ENCODE measurements around the gene NCAM2.

NCAM2 gene

DNA sequence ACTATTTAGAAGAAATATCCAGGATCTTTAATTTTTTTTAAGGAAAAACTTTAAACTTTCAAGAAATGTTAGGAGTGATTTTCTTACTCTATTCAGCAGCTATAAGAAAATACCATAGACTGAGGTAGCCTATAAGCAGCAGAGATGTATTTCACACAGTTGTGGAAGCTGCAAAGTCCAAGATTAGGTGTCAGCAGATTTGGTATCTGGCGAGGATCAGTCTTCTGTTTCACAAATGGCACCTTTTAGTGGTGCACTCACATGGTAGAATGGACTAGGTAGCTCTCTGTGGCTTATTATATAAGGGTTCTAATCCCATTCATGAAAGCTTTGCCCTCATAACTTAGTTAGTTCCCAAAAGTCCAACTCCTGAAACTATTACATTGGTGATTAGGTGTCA lies 207.4 kb downstream of the NCAM2 start:
- no peak overlapping the region for H3K27ac ChIP-seq (ENCODE audit: low read depth, low read length)
- H3K36me3 ChIP-seq (ENCODE audit: insufficient read depth, low read length): no peaks in the 10 kb centered on the region
- H2AFZ ChIP-seq (ENCODE audit: low read length, unreplicated experiment): no peak overlapping the region
- no peaks in the 10 kb centered on the region for H3K79me2 ChIP-seq (ENCODE audit: control insufficient read depth, insufficient read depth, low read length, unreplicated experiment)
- H3K4me1 ChIP-seq (ENCODE audit: control insufficient read depth, insufficient read depth, low read length, unreplicated experiment): peaks cover 8% of the 10 kb centered on the region
- H3K27me3 ChIP-seq (ENCODE audit: insufficient read depth, low read length): no peaks in the 10 kb centered on the region
- no peak overlapping the region for H3K4me3 ChIP-seq (ENCODE audit: low read depth, low read length)

- H3K27me3 ChIP-seq (ENCODE audit: insufficient read depth, low read length): no peaks in the 10 kb centered on the region
- H2AFZ ChIP-seq (ENCODE audit: low read length, unreplicated experiment): no peak overlapping the region
- H3K4me1 ChIP-seq (ENCODE audit: control insufficient read depth, insufficient read depth, low read length, unreplicated experiment): no peaks in the 10 kb centered on the region
- no peaks in the 10 kb centered on the region for H3K79me2 ChIP-seq (ENCODE audit: control insufficient read depth, insufficient read depth, low read length, unreplicated experiment)
- H3K4me3 ChIP-seq (ENCODE audit: low read depth, low read length): no peak overlapping the region
- H3K27ac ChIP-seq (ENCODE audit: low read depth, low read length): no peak overlapping the region
- H3K36me3 ChIP-seq (ENCODE audit: insufficient read depth, low read length): no peaks in the 10 kb centered on the region
These were observed 212.3 kb downstream of the NCAM2 start for GRCh38 chr21:21210552-21210951.

DNA sequence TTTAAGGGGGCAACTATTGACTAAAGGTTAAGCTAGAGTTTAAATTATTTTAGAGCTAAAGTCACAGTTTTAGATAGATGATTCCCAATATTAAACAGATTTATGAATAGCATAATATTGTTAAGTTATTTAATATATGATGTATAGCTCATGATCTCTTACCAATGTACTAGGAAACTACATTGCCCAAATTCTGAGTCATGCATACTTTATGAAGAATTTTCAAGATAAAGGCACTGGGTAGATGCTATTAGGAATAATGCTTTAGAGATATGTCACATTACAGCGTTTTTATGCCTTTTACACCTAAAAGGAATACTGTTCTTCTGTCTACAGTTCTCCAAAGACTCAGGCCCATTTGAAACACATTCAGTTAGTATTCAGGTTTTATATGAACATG lies 215.1 kb downstream of the NCAM2 start:
- H3K4me1 ChIP-seq (ENCODE audit: control insufficient read depth, insufficient read depth, low read length, unreplicated experiment): no peaks in the 10 kb centered on the region
- no peak overlapping the region for H2AFZ ChIP-seq (ENCODE audit: low read length, unreplicated experiment)
- no peaks in the 10 kb centered on the region for H3K36me3 ChIP-seq (ENCODE audit: insufficient read depth, low read length)
- H3K27ac ChIP-seq (ENCODE audit: low read depth, low read length): no peak overlapping the region
- no peak overlapping the region for H3K4me3 ChIP-seq (ENCODE audit: low read depth, low read length)
- no peaks in the 10 kb centered on the region for H3K27me3 ChIP-seq (ENCODE audit: insufficient read depth, low read length)
- no peaks in the 10 kb centered on the region for H3K79me2 ChIP-seq (ENCODE audit: control insufficient read depth, insufficient read depth, low read length, unreplicated experiment)

GRCh38 chr21:21216047-21216446 lies 217.8 kb downstream of the NCAM2 start:
- Histone ChIP-seq H3K79me2 (ENCODE audit: control insufficient read depth, insufficient read depth, low read length, unreplicated experiment) (no peaks in the 10 kb centered on the region), H3K4me1 (ENCODE audit: control insufficient read depth, insufficient read depth, low read length, unreplicated experiment) (no peaks in the 10 kb centered on the region), H3K27ac (ENCODE audit: low read depth, low read length) (no peak overlapping the region), H2AFZ (ENCODE audit: low read length, unreplicated experiment) (no peak overlapping the region), H3K27me3 (ENCODE audit: insufficient read depth, low read length) (no peaks in the 10 kb centered on the region), H3K36me3 (ENCODE audit: insufficient read depth, low read length) (no peaks in the 10 kb centered on the region), H3K4me3 (ENCODE audit: low read depth, low read length) (no peak overlapping the region)

DNA sequence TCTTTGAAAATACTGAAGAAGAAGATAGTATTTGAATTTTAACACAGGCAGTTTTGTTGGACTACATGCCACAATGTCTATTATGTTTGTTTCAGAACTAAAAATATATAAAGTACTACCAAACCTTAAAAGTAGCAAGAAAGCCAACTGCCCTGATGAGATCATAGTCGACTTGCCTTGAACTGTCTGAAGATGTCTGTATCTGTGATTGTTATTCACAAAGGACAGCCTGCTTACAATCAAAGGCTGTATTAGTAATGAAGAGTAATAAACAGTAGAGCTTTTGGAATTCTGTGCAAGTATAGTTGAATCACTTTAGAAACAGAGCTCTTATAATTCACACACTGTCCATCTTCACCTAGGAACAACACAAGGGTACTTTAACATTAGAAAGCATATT lies 228.3 kb downstream of the NCAM2 start:
- H3K4me3 ChIP-seq (ENCODE audit: low read depth, low read length): no peak overlapping the region
- no peaks in the 10 kb centered on the region for H3K27me3 ChIP-seq (ENCODE audit: insufficient read depth, low read length)

DNA sequence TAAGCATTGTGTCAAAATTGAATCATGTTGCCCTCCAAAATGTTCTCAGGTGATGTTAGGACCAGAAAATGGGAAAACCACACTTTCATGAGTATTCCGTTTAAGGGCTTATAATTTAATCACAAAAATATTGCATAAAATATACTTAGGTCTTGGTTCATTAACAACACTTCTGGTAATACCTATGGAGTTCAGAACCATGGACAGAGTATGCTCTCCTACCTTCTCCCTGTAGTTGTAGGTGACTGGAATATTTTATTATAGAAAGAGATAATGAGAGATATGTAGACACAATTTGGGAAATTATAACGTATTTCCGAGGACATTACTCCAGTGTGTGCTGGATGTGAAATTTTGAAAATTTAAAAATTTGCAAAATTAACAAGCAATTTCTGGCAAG lies 232.5 kb downstream of the NCAM2 start:
- Histone ChIP-seq H3K36me3 (ENCODE audit: insufficient read depth, low read length) (no peaks in the 10 kb centered on the region), H3K27me3 (ENCODE audit: insufficient read depth, low read length) (no peaks in the 10 kb centered on the region), H3K79me2 (ENCODE audit: control insufficient read depth, insufficient read depth, low read length, unreplicated experiment) (no peaks in the 10 kb centered on the region), H3K4me3 (ENCODE audit: low read depth, low read length) (no peak overlapping the region), H3K4me1 (ENCODE audit: control insufficient read depth, insufficient read depth, low read length, unreplicated experiment) (no peaks in the 10 kb centered on the region), H3K27ac (ENCODE audit: low read depth, low read length) (no peak overlapping the region), H2AFZ (ENCODE audit: low read length, unreplicated experiment) (no peak overlapping the region)

More for the DNA sequence above, 228.3 kb downstream of the NCAM2 start:
- no peaks in the 10 kb centered on the region for H3K79me2 ChIP-seq (ENCODE audit: control insufficient read depth, insufficient read depth, low read length, unreplicated experiment)
- H2AFZ ChIP-seq (ENCODE audit: low read length, unreplicated experiment): no peak overlapping the region
- H3K36me3 ChIP-seq (ENCODE audit: insufficient read depth, low read length): no peaks in the 10 kb centered on the region
- H3K4me1 ChIP-seq (ENCODE audit: control insufficient read depth, insufficient read depth, low read length, unreplicated experiment): no peaks in the 10 kb centered on the region
- H3K27ac ChIP-seq (ENCODE audit: low read depth, low read length): no peak overlapping the region

- H3K4me1 ChIP-seq (ENCODE audit: control insufficient read depth, insufficient read depth, low read length, unreplicated experiment): no peaks in the 10 kb centered on the region
- no peaks in the 10 kb centered on the region for H3K27me3 ChIP-seq (ENCODE audit: insufficient read depth, low read length)
- H3K79me2 ChIP-seq (ENCODE audit: control insufficient read depth, insufficient read depth, low read length, unreplicated experiment): no peaks in the 10 kb centered on the region
- H2AFZ ChIP-seq (ENCODE audit: low read length, unreplicated experiment): no peak overlapping the region
- H3K27ac ChIP-seq (ENCODE audit: low read depth, low read length): no peak overlapping the region
- no peaks in the 10 kb centered on the region for H3K36me3 ChIP-seq (ENCODE audit: insufficient read depth, low read length)
- H3K4me3 ChIP-seq (ENCODE audit: low read depth, low read length): no peak overlapping the region
These were observed 233.7 kb downstream of the NCAM2 start for GRCh38 chr21:21231913-21232312.

DNA sequence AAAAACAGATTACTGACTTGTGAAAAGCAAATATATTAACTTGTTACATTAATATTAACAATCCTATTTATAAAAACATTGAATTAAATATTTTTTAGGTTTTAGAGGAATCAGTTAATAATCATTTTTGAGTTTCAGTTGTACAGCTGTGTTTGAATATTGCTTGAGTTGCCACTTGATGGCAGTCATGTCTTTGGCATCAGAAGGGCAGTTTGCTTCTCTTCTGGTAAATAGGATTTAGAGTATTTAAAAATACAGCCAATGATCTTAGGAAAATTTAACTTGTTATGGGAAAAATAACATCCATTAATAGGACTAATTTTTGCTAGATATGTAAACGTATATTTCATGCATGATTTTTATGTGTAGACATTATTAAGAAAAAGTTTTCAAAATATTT lies 234.1 kb downstream of the NCAM2 start:
- Histone ChIP-seq H2AFZ (ENCODE audit: low read length, unreplicated experiment) (no peak overlapping the region), H3K4me1 (ENCODE audit: control insufficient read depth, insufficient read depth, low read length, unreplicated experiment) (no peaks in the 10 kb centered on the region), H3K27me3 (ENCODE audit: insufficient read depth, low read length) (no peaks in the 10 kb centered on the region), H3K27ac (ENCODE audit: low read depth, low read length) (no peak overlapping the region), H3K4me3 (ENCODE audit: low read depth, low read length) (no peak overlapping the region), H3K79me2 (ENCODE audit: control insufficient read depth, insufficient read depth, low read length, unreplicated experiment) (no peaks in the 10 kb centered on the region), H3K36me3 (ENCODE audit: insufficient read depth, low read length) (no peaks in the 10 kb centered on the region)

DNA sequence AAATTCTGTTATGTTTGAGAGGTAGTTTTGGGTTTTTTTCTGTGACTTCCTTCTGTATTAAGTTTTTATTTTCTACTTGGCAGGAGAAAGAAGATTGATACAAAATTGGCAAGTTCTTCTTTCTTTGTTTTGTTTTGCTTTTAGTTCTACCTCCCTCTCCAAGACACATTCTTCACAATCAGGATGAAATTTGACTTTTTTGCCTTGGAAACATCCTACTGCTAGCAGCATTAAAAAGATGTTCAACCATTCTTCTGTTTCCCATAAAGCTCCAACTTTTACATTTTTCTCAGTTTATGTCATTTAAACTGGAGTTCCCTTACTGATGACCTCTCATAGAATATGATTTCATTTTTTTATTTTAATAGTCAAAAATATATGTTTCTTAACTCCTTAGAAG lies 234.8 kb downstream of the NCAM2 start:
- no peaks in the 10 kb centered on the region for H3K4me1 ChIP-seq (ENCODE audit: control insufficient read depth, insufficient read depth, low read length, unreplicated experiment)
- no peak overlapping the region for H2AFZ ChIP-seq (ENCODE audit: low read length, unreplicated experiment)

DNA sequence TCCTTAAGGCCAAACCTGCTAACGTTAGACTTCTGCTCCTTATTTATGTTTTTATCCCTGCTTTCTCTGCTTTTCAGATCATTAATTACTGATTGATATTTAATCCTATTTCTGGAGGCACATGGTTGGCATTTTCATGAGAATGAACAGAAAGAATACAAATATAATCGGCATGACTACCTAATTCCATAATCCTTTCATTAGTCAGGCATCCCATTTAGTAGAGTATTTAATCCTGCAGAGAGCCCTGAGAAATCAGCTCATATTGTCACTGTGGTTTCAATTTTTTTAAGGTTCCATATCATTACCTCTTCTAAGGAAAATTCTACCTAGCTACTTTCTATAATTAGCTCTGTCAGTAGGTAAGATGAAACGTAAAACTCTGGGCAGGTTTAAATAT lies 238.8 kb downstream of the NCAM2 start:
- H2AFZ ChIP-seq (ENCODE audit: low read length, unreplicated experiment): no peak overlapping the region
- no peak overlapping the region for H3K4me3 ChIP-seq (ENCODE audit: low read depth, low read length)
- no peaks in the 10 kb centered on the region for H3K79me2 ChIP-seq (ENCODE audit: control insufficient read depth, insufficient read depth, low read length, unreplicated experiment)
- H3K27ac ChIP-seq (ENCODE audit: low read depth, low read length): no peak overlapping the region
- no peaks in the 10 kb centered on the region for H3K27me3 ChIP-seq (ENCODE audit: insufficient read depth, low read length)
- no peaks in the 10 kb centered on the region for H3K36me3 ChIP-seq (ENCODE audit: insufficient read depth, low read length)
- H3K4me1 ChIP-seq (ENCODE audit: control insufficient read depth, insufficient read depth, low read length, unreplicated experiment): no peaks in the 10 kb centered on the region

More for the DNA sequence above, 234.8 kb downstream of the NCAM2 start:
- Histone ChIP-seq H3K4me3 (ENCODE audit: low read depth, low read length) (no peak overlapping the region), H3K27me3 (ENCODE audit: insufficient read depth, low read length) (no peaks in the 10 kb centered on the region), H3K36me3 (ENCODE audit: insufficient read depth, low read length) (no peaks in the 10 kb centered on the region), H3K79me2 (ENCODE audit: control insufficient read depth, insufficient read depth, low read length, unreplicated experiment) (no peaks in the 10 kb centered on the region), H3K27ac (ENCODE audit: low read depth, low read length) (no peak overlapping the region)

GRCh38 chr21:21238629-21239400 lies 240.6 kb downstream of the NCAM2 start:
- Histone ChIP-seq H2AFZ (ENCODE audit: low read length, unreplicated experiment) (no peak overlapping the region), H3K79me2 (ENCODE audit: control insufficient read depth, insufficient read depth, low read length, unreplicated experiment) (no peaks in the 10 kb centered on the region), H3K27ac (ENCODE audit: low read depth, low read length) (no peak overlapping the region), H3K36me3 (ENCODE audit: insufficient read depth, low read length) (no peaks in the 10 kb centered on the region), H3K4me3 (ENCODE audit: low read depth, low read length) (no peak overlapping the region), H3K4me1 (ENCODE audit: control insufficient read depth, insufficient read depth, low read length, unreplicated experiment) (no peaks in the 10 kb centered on the region), H3K27me3 (ENCODE audit: insufficient read depth, low read length) (no peaks in the 10 kb centered on the region)
